SU-DHL-6 (cell line): ENCODE measurements around the gene GALNT17.

Experiments used
- H2AFZ ChIP-seq: fragments of 200-600 bp; sonication (generic); 2 replicates; pipeline ENCODE4 v1.6.1; 2014; ENCODE audit warnings: low read depth, mild to moderate bottlenecking, moderate library complexity, mixed read lengths, antibody characterized with exemption, low read length; ENCODE audit not compliant: severe bottlenecking
- H3F3A ChIP-seq: fragments of 200-600 bp; shearing (Covaris generic); 2 replicates; pipeline ENCODE4 v1.6.0; 2016; ENCODE audit warnings: antibody characterized with exemption, mild to moderate bottlenecking; ENCODE audit not compliant: insufficient read depth
- H3K27ac ChIP-seq: fragments of 200-600 bp; sonication (generic); 2 replicates; pipeline ENCODE4 v1.5.1; 2016; ENCODE audit warnings: low read depth, mild to moderate bottlenecking, low read length, moderate library complexity, mixed read lengths
- H3K27me3 ChIP-seq: fragments of 200-600 bp; sonication (generic), shearing (Covaris generic); 2 replicates; pipeline ENCODE4 v1.6.0; 2014; ENCODE audit warnings: mild to moderate bottlenecking, low read length
- H3K36me3 ChIP-seq: fragments of 200-600 bp; sonication (generic); 2 replicates; pipeline ENCODE4 v1.6.1; 2014; ENCODE audit warnings: mild to moderate bottlenecking, low read length, mixed read lengths
- H3K4me2 ChIP-seq: fragments of 300-600, 200-600 bp; shearing (Covaris generic), sonication (generic); 2 replicates; pipeline ENCODE4 v1.6.0; 2014; ENCODE audit warnings: low read length, low read depth, mild to moderate bottlenecking; ENCODE audit not compliant: poor library complexity, severe bottlenecking
- H3K4me3 ChIP-seq: fragments of 200-600 bp; sonication (generic); 2 replicates; pipeline ENCODE4 v1.5.1; 2014; ENCODE audit warnings: antibody characterized with exemption, low read length, mild to moderate bottlenecking, mixed read lengths; ENCODE audit not compliant: insufficient read depth, poor library complexity, severe bottlenecking
- H3K79me2 ChIP-seq: fragments of 200-600 bp; sonication (generic); 2 replicates; pipeline ENCODE4 v1.6.1; 2014; ENCODE audit warnings: mild to moderate bottlenecking, low read length, moderate library complexity; ENCODE audit not compliant: insufficient read depth
- H3K9ac ChIP-seq: fragments of 200-600 bp; sonication (generic); 2 replicates; pipeline ENCODE4 v1.7.0; 2014; ENCODE audit warnings: mild to moderate bottlenecking, low read length
- H3K9me2 ChIP-seq: fragments of 200-600 bp; sonication (generic); replicated peaks from 2 replicates; pipeline ENCODE4 v1.6.1; 2014; ENCODE audit warnings: low read length; ENCODE audit not compliant: insufficient read depth
- H3K9me3 ChIP-seq: fragments of 200-600 bp; sonication (generic); 2 replicates; pipeline ENCODE4 v1.6.1; 2014; ENCODE audit warnings: low read length, mixed read lengths; ENCODE audit not compliant: insufficient read depth
- H4K20me1 ChIP-seq: fragments of 200-600 bp; sonication (generic); 2 replicates; pipeline ENCODE4 v1.6.1; 2014; ENCODE audit warnings: low read depth, mild to moderate bottlenecking, antibody characterized with exemption, low read length, moderate library complexity, mixed read lengths
- EZH2phosphoT487 ChIP-seq: fragments of 200-600 bp; sonication (generic), shearing (Covaris generic); conservative IDR thresholded peaks from 2 replicates; pipeline ENCODE4 v1.6.1; 2018; ENCODE audit warnings: mild to moderate bottlenecking, antibody characterized with exemption, low read length, moderate library complexity, mixed read lengths
- TF ChIP-seq, protein P1 (sequence below): fragments of 200-600 bp; sonication (generic); IDR thresholded peaks from one replicate; pipeline ENCODE4 v1.5.1; 2017; ENCODE audit warnings: antibody characterized with exemption, mild to moderate bottlenecking, low read length, moderate library complexity; ENCODE audit not compliant: insufficient read depth, poor library complexity, severe bottlenecking

The GALNT17 gene

DNA sequence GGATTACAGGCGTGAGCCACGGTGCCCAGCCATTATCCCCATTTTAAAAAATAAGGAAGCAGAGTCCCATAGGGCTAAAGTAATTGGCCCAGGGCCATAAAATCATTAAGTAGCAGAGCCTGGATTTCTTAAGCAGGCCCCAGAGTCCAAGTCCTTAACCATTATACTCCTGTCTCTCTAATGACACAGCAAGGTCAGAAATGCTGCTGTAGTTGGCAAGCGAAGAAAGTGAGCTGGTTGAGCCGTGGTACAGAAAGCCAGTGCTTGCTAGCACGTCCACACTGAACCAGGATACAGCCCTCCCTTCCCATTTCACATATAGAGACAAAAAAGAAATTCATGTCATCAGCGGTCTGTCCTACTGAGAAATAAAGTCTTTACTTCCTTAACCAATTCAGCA is 562.7 kb downstream of the GALNT17 start:
- peaks cover 3% of the 10 kb centered on the region; the same call in 1 of the 2 replicates for H3K9me3 ChIP-seq
- H3K36me3 ChIP-seq, result no peaks in the 10 kb centered on the region
- no peak for TF ChIP-seq EZH2phosphoT487
- TF ChIP-seq, protein P1, sequence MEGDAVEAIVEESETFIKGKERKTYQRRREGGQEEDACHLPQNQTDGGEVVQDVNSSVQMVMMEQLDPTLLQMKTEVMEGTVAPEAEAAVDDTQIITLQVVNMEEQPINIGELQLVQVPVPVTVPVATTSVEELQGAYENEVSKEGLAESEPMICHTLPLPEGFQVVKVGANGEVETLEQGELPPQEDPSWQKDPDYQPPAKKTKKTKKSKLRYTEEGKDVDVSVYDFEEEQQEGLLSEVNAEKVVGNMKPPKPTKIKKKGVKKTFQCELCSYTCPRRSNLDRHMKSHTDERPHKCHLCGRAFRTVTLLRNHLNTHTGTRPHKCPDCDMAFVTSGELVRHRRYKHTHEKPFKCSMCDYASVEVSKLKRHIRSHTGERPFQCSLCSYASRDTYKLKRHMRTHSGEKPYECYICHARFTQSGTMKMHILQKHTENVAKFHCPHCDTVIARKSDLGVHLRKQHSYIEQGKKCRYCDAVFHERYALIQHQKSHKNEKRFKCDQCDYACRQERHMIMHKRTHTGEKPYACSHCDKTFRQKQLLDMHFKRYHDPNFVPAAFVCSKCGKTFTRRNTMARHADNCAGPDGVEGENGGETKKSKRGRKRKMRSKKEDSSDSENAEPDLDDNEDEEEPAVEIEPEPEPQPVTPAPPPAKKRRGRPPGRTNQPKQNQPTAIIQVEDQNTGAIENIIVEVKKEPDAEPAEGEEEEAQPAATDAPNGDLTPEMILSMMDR, result no peak
- no peak overlapping the region for H3K4me3 ChIP-seq
- no peaks in the 10 kb centered on the region for H3K27me3 ChIP-seq
- H3K9ac ChIP-seq, result no peak overlapping the region
- no peaks in the 10 kb centered on the region for H4K20me1 ChIP-seq
- no peaks in the 10 kb centered on the region for H3F3A ChIP-seq
- no peak overlapping the region for H2AFZ ChIP-seq
- no peaks in the 10 kb centered on the region for H3K79me2 ChIP-seq
- no peaks in the 10 kb centered on the region for H3K9me2 ChIP-seq
- no peak overlapping the region for H3K4me2 ChIP-seq
- H3K27ac ChIP-seq, result no peak overlapping the region

DNA sequence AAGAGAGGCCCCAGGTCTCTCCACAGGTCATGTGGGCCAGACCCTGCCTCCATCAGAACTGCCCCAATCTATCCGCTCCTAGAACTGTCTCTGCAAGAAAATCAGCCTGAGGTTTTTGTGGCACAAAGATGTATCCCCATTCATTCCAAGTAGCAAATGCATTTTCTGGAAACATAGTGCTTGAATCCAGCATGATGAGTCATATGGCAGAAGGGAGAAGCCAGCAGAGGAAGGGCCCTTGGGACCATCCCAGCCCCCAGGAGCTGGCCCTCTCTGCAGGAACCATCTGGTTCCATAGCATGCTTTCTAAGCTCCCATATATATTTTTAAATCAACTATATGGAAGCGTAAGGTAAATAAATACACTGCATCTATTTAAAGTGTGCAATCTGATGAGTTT is 563.2 kb downstream of the GALNT17 start:
- no peak overlapping the region for H3K4me2 ChIP-seq
- H2AFZ ChIP-seq, result no peak overlapping the region
- no peak overlapping the region for H3K9ac ChIP-seq
- H3K36me3 ChIP-seq, result no peaks in the 10 kb centered on the region
- no peak overlapping the region for H3K27ac ChIP-seq
- no peaks in the 10 kb centered on the region for H3K27me3 ChIP-seq
- no peaks in the 10 kb centered on the region for H3K79me2 ChIP-seq
- H3K4me3 ChIP-seq, result no peak overlapping the region
- H3K9me3 ChIP-seq, result peaks cover 3% of the 10 kb centered on the region; the same call in 1 of the 2 replicates
- TF ChIP-seq EZH2phosphoT487, result no peak
- TF ChIP-seq, protein P1, result no peak
- H3F3A ChIP-seq, result no peaks in the 10 kb centered on the region
- no peaks in the 10 kb centered on the region for H4K20me1 ChIP-seq
- no peaks in the 10 kb centered on the region for H3K9me2 ChIP-seq

DNA sequence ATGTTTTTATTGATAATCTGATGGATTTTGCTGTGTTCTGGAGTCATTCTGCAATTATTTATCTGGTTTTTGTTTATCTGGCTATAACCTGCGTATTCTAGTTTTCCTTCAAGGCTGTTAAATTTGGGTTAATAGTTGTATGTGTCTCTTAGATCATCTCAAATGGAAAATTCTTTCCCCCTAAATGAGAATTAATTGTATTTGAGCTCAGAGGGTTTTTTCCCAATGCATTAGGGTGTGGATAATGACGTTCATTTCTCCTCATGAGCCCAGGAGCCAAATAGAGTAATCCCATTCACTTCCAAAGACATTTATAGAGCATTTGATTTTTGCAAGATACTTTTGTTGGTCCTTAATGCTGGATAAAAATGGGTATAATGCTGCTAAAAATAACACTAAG is 564.6 kb downstream of the GALNT17 start:
- Histone ChIP-seq H3K4me2 (no peak overlapping the region), H4K20me1 (no peaks in the 10 kb centered on the region), H3F3A (no peaks in the 10 kb centered on the region), H2AFZ (no peak overlapping the region), H3K79me2 (no peaks in the 10 kb centered on the region), H3K9me3 (no peaks in the 10 kb centered on the region), H3K9me2 (no peaks in the 10 kb centered on the region), H3K9ac (no peak overlapping the region), H3K27me3 (no peaks in the 10 kb centered on the region), H3K36me3 (no peaks in the 10 kb centered on the region), H3K27ac (no peak overlapping the region), H3K4me3 (no peak overlapping the region)
- no peak for TF ChIP-seq EZH2phosphoT487
- TF ChIP-seq, protein P1, result no peak

DNA sequence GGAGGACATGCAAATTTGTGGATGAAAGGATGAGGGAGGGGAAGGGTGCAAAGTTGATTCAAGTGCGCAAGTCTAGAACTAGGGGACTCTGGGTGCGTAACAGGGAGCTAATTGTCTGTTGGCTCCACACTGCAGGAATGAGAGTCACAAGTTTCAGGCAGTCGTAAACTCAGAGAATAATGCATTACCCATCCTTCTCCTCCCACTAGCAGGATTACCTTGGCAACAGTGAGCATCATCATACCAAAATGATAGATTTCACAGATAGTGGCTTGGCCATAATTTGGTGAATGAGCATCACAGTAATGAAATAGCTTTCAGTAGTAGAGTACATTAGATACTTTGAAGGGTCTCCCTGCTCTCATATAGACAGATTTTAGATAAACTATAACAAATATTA is 565.5 kb downstream of the GALNT17 start:
- Histone ChIP-seq H3K9ac (no peak overlapping the region), H3K4me2 (no peak overlapping the region), H3K27ac (no peak overlapping the region), H3K79me2 (no peaks in the 10 kb centered on the region), H3K9me3 (no peaks in the 10 kb centered on the region), H2AFZ (no peak overlapping the region), H3K4me3 (no peak overlapping the region), H3K36me3 (no peaks in the 10 kb centered on the region), H3K9me2 (no peaks in the 10 kb centered on the region), H3F3A (no peaks in the 10 kb centered on the region), H3K27me3 (no peaks in the 10 kb centered on the region), H4K20me1 (no peaks in the 10 kb centered on the region)
- no peak for TF ChIP-seq EZH2phosphoT487
- TF ChIP-seq, protein P1, result no peak
